Measurements from ENCODE around the gene RAD51B. TPM values are rescaled to one million over a fixed set of nuclear protein-coding genes. Genes with fewer than 3 reads are reported as not detected.
A peak's percentile ranks its signal among the peaks of the same experiment; 100 is the strongest.

The RAD51B gene
- total and polyA plus RNA-seq, 2 of the 13 experiments (the other 11 are each of a cell fraction or from before 2014, with no cell fraction given) = 7.0 to 9.5 TPM

DNA sequence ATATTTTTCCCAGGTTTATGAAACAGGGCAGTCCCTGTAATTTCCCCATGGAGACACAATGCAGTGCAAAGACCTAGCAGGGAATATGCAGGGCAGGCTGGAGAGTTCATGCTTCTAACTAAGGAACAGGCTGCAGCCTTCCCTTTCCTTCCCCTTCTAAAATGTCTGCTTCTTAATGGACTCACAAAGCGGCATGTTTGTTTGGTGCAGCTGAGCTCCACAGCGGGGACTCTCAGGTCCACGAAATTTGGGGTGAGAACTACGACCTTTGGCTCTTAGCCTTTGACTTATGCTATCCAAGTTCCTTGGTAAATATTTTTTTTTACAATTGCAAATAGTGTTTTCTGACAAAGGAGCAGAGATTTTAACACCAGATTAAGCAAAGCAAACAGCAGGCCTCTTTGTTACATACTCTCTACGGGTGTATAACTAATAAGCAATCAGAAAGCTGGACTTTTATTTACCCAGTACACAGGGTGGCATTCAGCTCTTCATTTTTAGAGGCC is 649.7 kb downstream of the RAD51B start (continued):
- TF ChIP-seq NFIC (IDR thresholded peaks at IDR 0.05; ENCODE audit: low read length) (peak; percentile 93), TEAD3 (CRISPR knock-in tag; optimal IDR thresholded peaks at IDR 0.05; ENCODE audit: borderline replicate concordance) (peak; percentile 36), ZNF460 (CRISPR knock-in tag; IDR thresholded peaks at IDR 0.05; ENCODE audit: borderline replicate concordance) (no peak), CAMTA2 (CRISPR knock-in tag; IDR thresholded peaks at IDR 0.05; ENCODE audit: borderline replicate concordance) (no peak), ZNF263 (CRISPR knock-in tag; IDR thresholded peaks at IDR 0.05) (no peak), NR1H2 (CRISPR knock-in tag; IDR thresholded peaks at IDR 0.05; ENCODE audit: borderline replicate concordance, low read depth) (no peak), HNF4A (CRISPR knock-in tag; IDR thresholded peaks at IDR 0.05) (peak; percentile 87), STAG1 (CRISPR knock-in tag; IDR thresholded peaks at IDR 0.05) (no peak; the same call in none of the 2 replicates), ZSCAN12 (CRISPR knock-in tag; IDR thresholded peaks at IDR 0.05) (no peak), CREM (IDR thresholded peaks at IDR 0.05) (peak; percentile 86), CREM (CRISPR knock-in tag; IDR thresholded peaks at IDR 0.05) (no peak), ZFP82 (CRISPR knock-in tag; IDR thresholded peaks at IDR 0.05; ENCODE audit: borderline replicate concordance) (no peak), RFX3 (CRISPR knock-in tag; IDR thresholded peaks at IDR 0.05) (no peak)
- TF ChIP-seq, protein P1, sequence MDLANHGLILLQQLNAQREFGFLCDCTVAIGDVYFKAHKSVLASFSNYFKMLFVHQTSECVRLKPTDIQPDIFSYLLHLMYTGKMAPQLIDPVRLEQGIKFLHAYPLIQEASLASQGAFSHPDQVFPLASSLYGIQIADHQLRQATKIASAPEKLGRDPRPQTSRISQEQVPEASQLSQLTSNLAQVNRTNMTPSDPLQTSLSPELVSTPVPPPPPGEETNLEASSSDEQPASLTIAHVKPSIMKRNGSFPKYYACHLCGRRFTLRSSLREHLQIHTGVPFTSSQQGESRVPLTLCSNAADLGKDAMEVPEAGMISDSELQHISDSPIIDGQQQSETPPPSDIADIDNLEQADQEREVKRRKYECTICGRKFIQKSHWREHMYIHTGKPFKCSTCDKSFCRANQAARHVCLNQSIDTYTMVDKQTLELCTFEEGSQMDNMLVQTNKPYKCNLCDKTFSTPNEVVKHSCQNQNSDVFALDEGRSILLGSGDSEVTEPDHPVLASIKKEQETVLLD (CRISPR knock-in tag; IDR thresholded peaks at IDR 0.05; ENCODE audit: low read depth) = no peak
- TF ChIP-seq, protein P2, sequence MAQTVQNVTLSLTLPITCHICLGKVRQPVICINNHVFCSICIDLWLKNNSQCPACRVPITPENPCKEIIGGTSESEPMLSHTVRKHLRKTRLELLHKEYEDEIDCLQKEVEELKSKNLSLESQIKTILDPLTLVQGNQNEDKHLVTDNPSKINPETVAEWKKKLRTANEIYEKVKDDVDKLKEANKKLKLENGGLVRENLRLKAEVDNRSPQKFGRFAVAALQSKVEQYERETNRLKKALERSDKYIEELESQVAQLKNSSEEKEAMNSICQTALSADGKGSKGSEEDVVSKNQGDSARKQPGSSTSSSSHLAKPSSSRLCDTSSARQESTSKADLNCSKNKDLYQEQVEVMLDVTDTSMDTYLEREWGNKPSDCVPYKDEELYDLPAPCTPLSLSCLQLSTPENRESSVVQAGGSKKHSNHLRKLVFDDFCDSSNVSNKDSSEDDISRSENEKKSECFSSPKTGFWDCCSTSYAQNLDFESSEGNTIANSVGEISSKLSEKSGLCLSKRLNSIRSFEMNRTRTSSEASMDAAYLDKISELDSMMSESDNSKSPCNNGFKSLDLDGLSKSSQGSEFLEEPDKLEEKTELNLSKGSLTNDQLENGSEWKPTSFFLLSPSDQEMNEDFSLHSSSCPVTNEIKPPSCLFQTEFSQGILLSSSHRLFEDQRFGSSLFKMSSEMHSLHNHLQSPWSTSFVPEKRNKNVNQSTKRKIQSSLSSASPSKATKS (CRISPR knock-in tag; IDR thresholded peaks at IDR 0.05) = no peak
- TF ChIP-seq, protein P3, sequence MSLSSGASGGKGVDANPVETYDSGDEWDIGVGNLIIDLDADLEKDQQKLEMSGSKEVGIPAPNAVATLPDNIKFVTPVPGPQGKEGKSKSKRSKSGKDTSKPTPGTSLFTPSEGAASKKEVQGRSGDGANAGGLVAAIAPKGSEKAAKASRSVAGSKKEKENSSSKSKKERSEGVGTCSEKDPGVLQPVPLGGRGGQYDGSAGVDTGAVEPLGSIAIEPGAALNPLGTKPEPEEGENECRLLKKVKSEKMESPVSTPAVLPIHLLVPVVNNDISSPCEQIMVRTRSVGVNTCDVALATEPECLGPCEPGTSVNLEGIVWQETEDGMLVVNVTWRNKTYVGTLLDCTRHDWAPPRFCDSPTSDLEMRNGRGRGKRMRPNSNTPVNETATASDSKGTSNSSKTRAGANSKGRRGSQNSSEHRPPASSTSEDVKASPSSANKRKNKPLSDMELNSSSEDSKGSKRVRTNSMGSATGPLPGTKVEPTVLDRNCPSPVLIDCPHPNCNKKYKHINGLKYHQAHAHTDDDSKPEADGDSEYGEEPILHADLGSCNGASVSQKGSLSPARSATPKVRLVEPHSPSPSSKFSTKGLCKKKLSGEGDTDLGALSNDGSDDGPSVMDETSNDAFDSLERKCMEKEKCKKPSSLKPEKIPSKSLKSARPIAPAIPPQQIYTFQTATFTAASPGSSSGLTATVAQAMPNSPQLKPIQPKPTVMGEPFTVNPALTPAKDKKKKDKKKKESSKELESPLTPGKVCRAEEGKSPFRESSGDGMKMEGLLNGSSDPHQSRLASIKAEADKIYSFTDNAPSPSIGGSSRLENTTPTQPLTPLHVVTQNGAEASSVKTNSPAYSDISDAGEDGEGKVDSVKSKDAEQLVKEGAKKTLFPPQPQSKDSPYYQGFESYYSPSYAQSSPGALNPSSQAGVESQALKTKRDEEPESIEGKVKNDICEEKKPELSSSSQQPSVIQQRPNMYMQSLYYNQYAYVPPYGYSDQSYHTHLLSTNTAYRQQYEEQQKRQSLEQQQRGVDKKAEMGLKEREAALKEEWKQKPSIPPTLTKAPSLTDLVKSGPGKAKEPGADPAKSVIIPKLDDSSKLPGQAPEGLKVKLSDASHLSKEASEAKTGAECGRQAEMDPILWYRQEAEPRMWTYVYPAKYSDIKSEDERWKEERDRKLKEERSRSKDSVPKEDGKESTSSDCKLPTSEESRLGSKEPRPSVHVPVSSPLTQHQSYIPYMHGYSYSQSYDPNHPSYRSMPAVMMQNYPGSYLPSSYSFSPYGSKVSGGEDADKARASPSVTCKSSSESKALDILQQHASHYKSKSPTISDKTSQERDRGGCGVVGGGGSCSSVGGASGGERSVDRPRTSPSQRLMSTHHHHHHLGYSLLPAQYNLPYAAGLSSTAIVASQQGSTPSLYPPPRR (CRISPR knock-in tag; IDR thresholded peaks at IDR 0.05; ENCODE audit: borderline replicate concordance) = peak; percentile 98

All from HepG2 (cell line).